Right lobe of liver (tissue), 6 donors: ENCODE measurements around the gene C12orf56. TPM values are rescaled to one million over a fixed set of nuclear protein-coding genes. Genes with fewer than 3 reads are reported as not detected.
"Not testable (repeated sequence)": the region's sequence is repeated elsewhere in the genome, so short reads cannot be mapped to it uniquely, and the experiment has no call there.

Source experiments
- ATAC-seq, 4 donors: fragments of 200-7000 bp; cut with Tn5 transposase; one replicate each; pipeline ENCODE4 v1.9.1; 2020; ENCODE audit warnings: mild to moderate bottlenecking in 4 of 4, moderate library complexity in 4 of 4
- DNase-seq, 3 donors: peaks; one replicate each; pipeline ENCODE4 v3.0.0-alpha.2; 2020
- H3K27ac ChIP-seq, 3 donors: fragments of 200-600 bp; one replicate each; pipeline ENCODE4 v1.8.0; 2022
- H3K27me3 ChIP-seq, 2 donors: fragments of 200-600 bp; one replicate each; pipeline ENCODE4 v1.8.0; 2022
- H3K36me3 ChIP-seq, 4 donors: fragments of 200-600 bp; sonication (generic) in 1 of 4; one replicate each; pipeline versions ENCODE4 v1.5.1 to v1.8.0; 2017 to 2022; ENCODE audit warnings: control low read depth in 1 of 4
- H3K4me1 ChIP-seq, 4 donors: fragments of 200-600 bp; sonication (generic) in 1 of 4; one replicate each; pipeline versions ENCODE4 v1.5.1 to v1.8.0; 2017 to 2022; ENCODE audit warnings: control low read depth in 1 of 4
- H3K4me3 ChIP-seq, 3 donors: fragments of 200-600 bp; one replicate each; pipeline ENCODE4 v1.8.0; 2022
- H3K9me3 ChIP-seq, 4 donors: fragments of 200-600 bp; sonication (generic) in 1 of 4; one replicate each; pipeline versions ENCODE4 v1.5.1 to v1.8.0; 2017 to 2022; ENCODE audit warnings: control low read depth in 1 of 4
- CTCF ChIP-seq, 4 donors: fragments of 200-600 bp in 3 of 4; fragments of 450-650 bp in 1 of 4; IDR thresholded peaks; one replicate each; pipeline versions ENCODE4 v1.5.1 to v1.8.0; 2016 to 2022; ENCODE audit warnings: antibody characterized with exemption in 4 of 4, mild to moderate bottlenecking in 2 of 4
- POLR2A ChIP-seq: fragments of 450-650 bp; IDR thresholded peaks from one replicate; pipeline ENCODE4 v1.6.1; 2017; ENCODE audit warnings: antibody characterized with exemption, mild to moderate bottlenecking
- WGBS: methylation state at CpG from one replicate; pipeline ENCODE4 v1.1.6; 2018; ENCODE audit warnings: low coverage, low lambda C conversion rate; ENCODE audit not compliant: insufficient coverage; ENCODE audit errors: missing lambda C conversion rate; 5-methylcytosine and 5-hydroxymethylcytosine counted together
- intact Hi-C, 2 donors: fragments of 100-400 bp; cut with DNase I; formaldehyde crosslinking; loops; one replicate each; pipeline versions ENCODE4 v1.11.2 to v1.14.1; 2022
- total RNA-seq, 6 experiments: library from RNA; depleted of rRNA in 2 of 6; stranded (reverse); fragments of >200 nt in 2 of 6; fragmentation: NEBNext Ultra II Directional in 3 of 6; extraction: Animal tissue kit (Norgen Biotek cat#: 25700) in 3 of 6; gene quantifications; one replicate each; pipeline versions ENCODE4 v1.1.0 to v1.2.4, GENCODE V29; 2016 to 2023
- donor health status: DM: no; HTN: yes; CAD: no.
- donor health status: DM: no; HTN: no; CAD: no.
- donor health status: DM: no; HTN: no; CAD: no.
- donor health status: DM: no; HTN: yes; CAD: no.
- donor health status: DM: no; HTN: yes; CAD: no.

Gene C12orf56
- total RNA-seq, 6 experiments from 2014 or later = not detected

GRCh38 chr12:64352181-64352580, 38.4 kb downstream of the C12orf56 start:
- no peak overlapping the region for H3K4me3 ChIP-seq
- no peaks in the 10 kb centered on the region for H3K27me3 ChIP-seq
- no peaks in the 10 kb centered on the region for H3K9me3 ChIP-seq
- WGBS = 39% methylated on average over 3 of the region's 4 CpGs
- H3K27ac ChIP-seq = no peak overlapping the region
- H3K36me3 ChIP-seq = no peaks in the 10 kb centered on the region
- TF ChIP-seq POLR2A (no peak), CTCF (IDR thresholded peaks at IDR 0.05) (no peak)
- ATAC-seq = no peak
- no peak for DNase-seq
- H3K4me1 ChIP-seq = no peaks in the 10 kb centered on the region
- intact Hi-C loops = no loop called here

DNA sequence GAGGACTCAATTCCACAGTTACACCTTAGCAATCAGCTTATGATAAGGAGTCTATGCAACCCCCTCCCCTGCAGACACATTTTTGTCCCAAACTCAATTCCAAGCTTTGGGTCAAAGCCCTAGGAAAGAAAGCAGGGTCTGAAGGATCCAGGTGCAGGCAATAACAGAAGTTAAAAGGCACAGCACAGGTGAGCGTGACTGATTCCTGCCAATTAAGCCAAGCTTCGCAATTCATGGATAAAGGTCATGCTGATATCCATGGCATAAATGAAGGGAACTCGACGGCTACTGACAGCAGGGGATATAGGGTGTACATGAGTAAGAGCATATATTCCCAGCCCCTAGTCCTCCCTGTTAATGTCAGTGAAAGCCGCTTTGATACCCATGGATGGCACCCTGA, 39.3 kb downstream of the C12orf56 start:
- no peaks in the 10 kb centered on the region for H3K4me1 ChIP-seq
- no peak overlapping the region for H3K27ac ChIP-seq
- H3K27me3 ChIP-seq = no peaks in the 10 kb centered on the region
- DNase-seq = no peak
- H3K36me3 ChIP-seq = no peaks in the 10 kb centered on the region
- no peaks in the 10 kb centered on the region for H3K9me3 ChIP-seq
- TF ChIP-seq POLR2A (no peak), CTCF (IDR thresholded peaks at IDR 0.05) (no peak)
- no peak for ATAC-seq
- WGBS = 88% methylated on average over 4 of the region's 5 CpGs
- intact Hi-C loops = no loop called here
- H3K4me3 ChIP-seq = no peak overlapping the region

DNA sequence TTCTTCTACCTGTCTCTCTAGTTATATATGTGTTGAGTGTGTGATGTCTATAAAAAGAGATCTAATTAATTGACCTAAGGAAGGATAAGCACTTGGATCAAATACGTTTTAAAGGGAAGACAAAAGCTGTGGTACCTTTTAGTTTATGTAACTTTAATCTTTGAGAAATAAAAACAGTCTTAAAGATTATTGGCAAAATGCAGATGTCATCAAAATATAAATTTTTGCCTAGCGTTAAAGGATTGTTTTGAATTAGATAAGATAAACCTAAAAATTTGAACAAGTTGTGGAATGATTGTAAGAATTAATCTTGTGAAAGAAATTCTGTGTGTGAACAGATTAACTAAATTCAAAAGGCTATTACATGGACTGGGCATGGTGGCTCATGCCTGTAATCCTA, 42.9 kb downstream of the C12orf56 start:
- Histone ChIP-seq H3K9me3 (no peaks in the 10 kb centered on the region), H3K4me3 (no peak overlapping the region), H3K27me3 (no peaks in the 10 kb centered on the region), H3K4me1 (no peaks in the 10 kb centered on the region), H3K27ac (no peak overlapping the region), H3K36me3 (no peaks in the 10 kb centered on the region)
- TF ChIP-seq POLR2A = no peak
- no peak for TF ChIP-seq CTCF (IDR thresholded peaks at IDR 0.05)
- WGBS = 73% methylated on average over 2 of the region's 2 CpGs
- intact Hi-C loops = no loop called here
- no peak for DNase-seq
- no peak for ATAC-seq

DNA sequence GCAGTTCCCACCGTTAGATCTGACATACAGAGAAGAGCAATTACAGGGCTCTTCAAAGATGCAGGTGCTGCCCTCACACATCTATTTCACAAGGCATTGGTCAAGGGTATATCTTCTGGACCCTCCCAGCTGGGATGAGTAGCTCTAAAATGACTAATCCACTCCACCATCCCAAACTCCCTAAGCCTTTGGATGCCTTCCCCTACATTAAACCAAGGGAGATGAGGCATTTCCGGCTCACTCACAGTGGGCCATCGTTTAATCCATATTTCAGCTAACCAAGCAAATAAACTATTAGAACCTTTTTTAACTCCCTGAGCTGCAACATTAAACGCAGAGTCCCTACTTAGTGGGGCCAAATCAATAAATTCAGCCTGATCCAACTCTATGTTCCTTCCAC, 45.9 kb downstream of the C12orf56 start:
- intact Hi-C loops, DNase-seq, H3K4me1 ChIP-seq, ATAC-seq, H3K36me3 ChIP-seq, H3K27me3 ChIP-seq, H3K4me3 ChIP-seq, H3K9me3 ChIP-seq, H3K27ac ChIP-seq: not testable (repeated sequence)
- 61% methylated on average over 4 of the region's 4 CpGs for WGBS

DNA sequence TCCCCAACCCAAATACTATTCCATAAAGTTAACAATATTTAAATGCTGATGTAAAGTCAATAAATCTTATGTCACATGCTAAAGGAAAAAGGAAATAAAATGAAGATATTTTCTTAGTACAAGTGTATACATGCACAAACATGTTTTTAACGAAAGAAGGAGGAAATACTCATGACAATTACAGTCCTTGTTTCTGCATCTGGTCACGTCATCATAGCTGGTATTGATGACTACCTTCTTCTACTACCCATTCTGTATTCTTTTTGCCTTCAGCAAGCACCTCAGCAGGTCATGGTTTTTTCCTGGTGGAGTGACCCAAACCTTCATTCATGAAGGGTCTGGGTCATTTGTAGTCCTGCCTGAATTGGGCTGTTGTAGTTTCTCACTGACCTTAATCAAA, 50.0 kb downstream of the C12orf56 start:
- H3K36me3 ChIP-seq, H3K4me3 ChIP-seq, H3K27ac ChIP-seq, intact Hi-C loops, DNase-seq, H3K9me3 ChIP-seq, H3K27me3 ChIP-seq, ATAC-seq, H3K4me1 ChIP-seq: not testable (repeated sequence)
- 37% methylated on average over 2 of the region's 2 CpGs for WGBS

- Histone ChIP-seq H3K4me3 (no peak overlapping the region), H3K36me3 (no peaks in the 10 kb centered on the region), H3K27ac (no peak overlapping the region), H3K9me3 (no peaks in the 10 kb centered on the region), H3K4me1 (no peaks in the 10 kb centered on the region), H3K27me3 (no peaks in the 10 kb centered on the region)
- DNase-seq (no peak), ATAC-seq (no peak)
- TF ChIP-seq CTCF (IDR thresholded peaks at IDR 0.05) (no peak), POLR2A (no peak)
- intact Hi-C loops = no loop called here
- WGBS = 52% methylated on average over 4 of the region's 4 CpGs
These were observed 54.6 kb downstream of the C12orf56 start for GRCh38 chr12:64335886-64336466.
